Measurements from ENCODE around the gene E2F2. TPM values are rescaled to one million over a fixed set of nuclear protein-coding genes. Genes with fewer than 3 reads are reported as not detected.

Gene E2F2
- total RNA-seq, 3 donors from 2014 or later (not counting 1 experiment from before 2014, with no cell fraction given): 2.1 to 3.9 (median 3.2) TPM

GRCh38 chr1:23567629-23567995, 36.6 kb upstream of the E2F2 start:
- Histone ChIP-seq H3K27ac (ENCODE audit: low read length) (no peak overlapping the region), H3K4me1 (ENCODE audit: control insufficient read depth, insufficient read depth, low read length) (peaks cover 8% of the 10 kb centered on the region), H3K4me3 (ENCODE audit: low read length) (no peak overlapping the region), H3K9me3 (ENCODE audit: control insufficient read depth, insufficient read depth, low read length) (no peaks in the 10 kb centered on the region), H3K36me3 (ENCODE audit: control insufficient read depth, insufficient read depth, low read length) (no peaks in the 10 kb centered on the region), H3K27me3 (ENCODE audit: control insufficient read depth, insufficient read depth, low read length) (peaks cover 33% of the 10 kb centered on the region)
- DNase-seq: no peak
- H3K36me3 Mint-ChIP-seq: no peaks in the 10 kb centered on the region
- no peak overlapping the region for H3K4me3 Mint-ChIP-seq
- H3K27me3 Mint-ChIP-seq (ENCODE audit: low read depth in 2 of 2): peaks cover 62 to 69% of the 10 kb centered on the region in 2 donors
- intact Hi-C loops (cut with micrococcal nuclease): no loop called here
- WGBS (ENCODE audit: insufficient coverage): 60% methylated on average over 15 of the region's 15 CpGs
- peaks cover 14 to 16% of the 10 kb centered on the region in 2 donors for H3K4me1 Mint-ChIP-seq
- no peaks in the 10 kb centered on the region for H3K9me3 Mint-ChIP-seq
- ATAC-seq: no peak
- H3K27ac Mint-ChIP-seq: no peak overlapping the region
- no peak for TF ChIP-seq CTCF (IDR thresholded peaks at IDR 0.05)

- no peaks in the 10 kb centered on the region for H3K36me3 Mint-ChIP-seq
- peaks cover 20 to 21% of the 10 kb centered on the region in 2 donors for H3K4me1 Mint-ChIP-seq
- ATAC-seq (no peak), DNase-seq (no peak)
- Histone ChIP-seq H3K4me1 (ENCODE audit: control insufficient read depth, insufficient read depth, low read length) (peaks cover 14% of the 10 kb centered on the region), H3K27ac (ENCODE audit: low read length) (no peak overlapping the region), H3K36me3 (ENCODE audit: control insufficient read depth, insufficient read depth, low read length) (no peaks in the 10 kb centered on the region), H3K27me3 (ENCODE audit: control insufficient read depth, insufficient read depth, low read length) (peaks cover 35% of the 10 kb centered on the region), H3K9me3 (ENCODE audit: control insufficient read depth, insufficient read depth, low read length) (no peaks in the 10 kb centered on the region), H3K4me3 (ENCODE audit: low read length) (no peak overlapping the region)
- TF ChIP-seq CTCF (IDR thresholded peaks at IDR 0.05): no peak
- no peaks in the 10 kb centered on the region for H3K9me3 Mint-ChIP-seq
- WGBS (ENCODE audit: insufficient coverage): 91% methylated on average over 6 of the region's 6 CpGs
- no peak overlapping the region for H3K4me3 Mint-ChIP-seq
- H3K27ac Mint-ChIP-seq: no peak overlapping the region
- intact Hi-C loops (cut with micrococcal nuclease): no loop called here
- peaks cover 68 to 79% of the 10 kb centered on the region in 2 donors for H3K27me3 Mint-ChIP-seq (ENCODE audit: low read depth in 2 of 2)
Observed at GRCh38 chr1:23566304-23566703, 35.3 kb upstream of the E2F2 start.

- peaks cover 21% of the 10 kb centered on the region in 2 donors for H3K4me1 Mint-ChIP-seq
- H3K4me3 Mint-ChIP-seq: no peak overlapping the region
Observed at GRCh38 chr1:23565776-23566175, 34.7 kb upstream of the E2F2 start.

More at GRCh38 chr1:23565776-23566175, 34.7 kb upstream of the E2F2 start:
- no peaks in the 10 kb centered on the region for H3K9me3 ChIP-seq (ENCODE audit: control insufficient read depth, insufficient read depth, low read length)
- ATAC-seq: no peak
- no peaks in the 10 kb centered on the region for H3K36me3 Mint-ChIP-seq
- H3K27ac ChIP-seq (ENCODE audit: low read length): no peak overlapping the region
- no peaks in the 10 kb centered on the region for H3K9me3 Mint-ChIP-seq
- no peak overlapping the region for H3K27ac Mint-ChIP-seq
- DNase-seq: no peak
- intact Hi-C loops (cut with micrococcal nuclease): no loop called here
- peaks cover 14% of the 10 kb centered on the region for H3K4me1 ChIP-seq (ENCODE audit: control insufficient read depth, insufficient read depth, low read length)
- H3K36me3 ChIP-seq (ENCODE audit: control insufficient read depth, insufficient read depth, low read length): no peaks in the 10 kb centered on the region
- no peak overlapping the region for H3K4me3 ChIP-seq (ENCODE audit: low read length)
- no peak for TF ChIP-seq CTCF (IDR thresholded peaks at IDR 0.05)
- peaks cover 67 to 81% of the 10 kb centered on the region in 2 donors for H3K27me3 Mint-ChIP-seq (ENCODE audit: low read depth in 2 of 2)
- WGBS (ENCODE audit: insufficient coverage): 90% methylated on average over 3 of the region's 3 CpGs
- peaks cover 35% of the 10 kb centered on the region for H3K27me3 ChIP-seq (ENCODE audit: control insufficient read depth, insufficient read depth, low read length)
